ENCODE data around the gene TSKU.

- no peak for TF ChIP-seq EZH2 (IDR thresholded peaks at IDR 0.05; ENCODE audit: insufficient read depth, poor library complexity, severe bottlenecking)
- no peak for TF ChIP-seq EZH2phosphoT487 (IDR thresholded peaks at IDR 0.05; ENCODE audit: insufficient read depth, low read depth)
Measured at GRCh38 chr11:76797341-76798201, 14.4 kb downstream of the TSKU start.
